Gastroesophageal sphincter (tissue), 3 donors: ENCODE measurements around the gene CRTAP.

Experiments
- CTCF ChIP-seq, 4 experiments: fragments of 200-600 bp in 2 of 4; fragments of 450-650 bp in 2 of 4; sonication (generic) in 1 of 4; IDR thresholded peaks; one replicate each; pipeline ENCODE4 v1.5.1; 2017 to 2019; ENCODE audit warnings: antibody characterized with exemption in 4 of 4, mild to moderate bottlenecking in 2 of 4, moderate library complexity in 2 of 4
- POLR2A ChIP-seq, 2 donors: fragments of 450-650 bp; IDR thresholded peaks; one replicate each; pipeline ENCODE4 v1.6.1; 2017; ENCODE audit warnings: antibody characterized with exemption in 2 of 2, mild to moderate bottlenecking in 2 of 2, moderate library complexity in 1 of 2

GRCh38 chr3:33166095-33166494 lies 52.3 kb downstream of the CRTAP start:
- TF ChIP-seq CTCF (IDR thresholded peaks at IDR 0.05) (no peak), POLR2A (IDR thresholded peaks at IDR 0.05) (no peak)
